SK-N-SH treated with all-trans-retinoic acid at 6 μM for 48 hours (cell line): ENCODE results near the gene FHIT.

ENCODE experiments used
- PATZ1 ChIP-seq: fragments of 250-450 bp; sonication (Bioruptor Pico); IDR thresholded peaks from 2 replicates; pipeline ENCODE4 v1.8.0; 2020; ENCODE audit warnings: mild to moderate bottlenecking, moderate library complexity, borderline replicate concordance
- ZNF565 ChIP-seq: fragments of 450-650 bp; formaldehyde crosslinking; conservative IDR thresholded peaks from 2 replicates; pipeline ENCODE4 v1.5.0; 2020; ENCODE audit warnings: low read depth, mild to moderate bottlenecking, moderate library complexity
- TF ChIP-seq, protein P1 (sequence below): fragments of 250-450 bp; sonication (Bioruptor Pico); IDR thresholded peaks from 2 replicates; pipeline ENCODE4 v1.5.0; 2020; ENCODE audit warnings: mild to moderate bottlenecking, moderate library complexity

- TF ChIP-seq PATZ1 (CRISPR knock-in tag) (no peak), ZNF565 (CRISPR knock-in tag) (no peak)
- TF ChIP-seq, protein P1, sequence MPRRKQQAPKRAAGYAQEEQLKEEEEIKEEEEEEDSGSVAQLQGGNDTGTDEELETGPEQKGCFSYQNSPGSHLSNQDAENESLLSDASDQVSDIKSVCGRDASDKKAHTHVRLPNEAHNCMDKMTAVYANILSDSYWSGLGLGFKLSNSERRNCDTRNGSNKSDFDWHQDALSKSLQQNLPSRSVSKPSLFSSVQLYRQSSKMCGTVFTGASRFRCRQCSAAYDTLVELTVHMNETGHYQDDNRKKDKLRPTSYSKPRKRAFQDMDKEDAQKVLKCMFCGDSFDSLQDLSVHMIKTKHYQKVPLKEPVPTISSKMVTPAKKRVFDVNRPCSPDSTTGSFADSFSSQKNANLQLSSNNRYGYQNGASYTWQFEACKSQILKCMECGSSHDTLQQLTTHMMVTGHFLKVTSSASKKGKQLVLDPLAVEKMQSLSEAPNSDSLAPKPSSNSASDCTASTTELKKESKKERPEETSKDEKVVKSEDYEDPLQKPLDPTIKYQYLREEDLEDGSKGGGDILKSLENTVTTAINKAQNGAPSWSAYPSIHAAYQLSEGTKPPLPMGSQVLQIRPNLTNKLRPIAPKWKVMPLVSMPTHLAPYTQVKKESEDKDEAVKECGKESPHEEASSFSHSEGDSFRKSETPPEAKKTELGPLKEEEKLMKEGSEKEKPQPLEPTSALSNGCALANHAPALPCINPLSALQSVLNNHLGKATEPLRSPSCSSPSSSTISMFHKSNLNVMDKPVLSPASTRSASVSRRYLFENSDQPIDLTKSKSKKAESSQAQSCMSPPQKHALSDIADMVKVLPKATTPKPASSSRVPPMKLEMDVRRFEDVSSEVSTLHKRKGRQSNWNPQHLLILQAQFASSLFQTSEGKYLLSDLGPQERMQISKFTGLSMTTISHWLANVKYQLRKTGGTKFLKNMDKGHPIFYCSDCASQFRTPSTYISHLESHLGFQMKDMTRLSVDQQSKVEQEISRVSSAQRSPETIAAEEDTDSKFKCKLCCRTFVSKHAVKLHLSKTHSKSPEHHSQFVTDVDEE (CRISPR knock-in tag): no peak
Observed at GRCh38 chr3:60555686-60556354, 695.4 kb downstream of the FHIT start.
